ENCODE data around the gene KIAA2012.

Gene KIAA2012

DNA sequence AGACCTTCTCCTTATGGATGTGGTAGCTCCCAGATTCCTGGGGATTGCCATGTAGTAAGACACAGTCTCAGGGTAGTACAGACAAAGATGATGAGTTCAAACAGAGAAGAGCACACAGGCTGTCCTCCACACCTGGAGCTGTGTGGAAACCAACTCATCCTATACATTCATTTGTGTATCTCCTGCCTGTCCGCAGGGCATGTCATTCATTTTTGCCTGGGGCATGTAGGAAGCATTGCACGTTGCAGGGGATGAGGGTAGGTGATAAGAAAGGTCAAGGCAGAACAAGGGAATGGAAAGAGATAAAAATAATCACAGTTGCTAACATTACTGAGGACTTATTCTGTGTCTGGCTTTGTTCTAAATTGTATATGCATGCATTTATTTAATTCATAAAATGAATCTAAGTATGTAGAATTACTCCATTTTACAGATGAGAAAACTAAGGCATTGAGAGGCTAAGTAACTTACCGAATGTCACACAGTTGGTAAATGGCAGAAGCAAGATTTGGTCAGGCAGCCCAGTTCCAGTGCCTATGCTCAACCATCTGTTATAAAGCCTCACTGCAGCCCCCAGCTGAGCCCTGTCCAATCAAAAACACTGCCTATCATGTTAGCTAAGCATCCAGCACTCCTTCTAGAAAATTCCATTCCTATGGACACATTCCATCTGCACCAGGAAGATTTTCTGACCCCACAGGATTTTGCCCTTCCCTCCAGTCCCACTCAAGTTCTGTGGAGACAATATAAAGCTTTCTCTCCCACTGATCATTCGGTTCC is 84.3 kb downstream of the KIAA2012 start:
- DNase-seq = no peak

DNA sequence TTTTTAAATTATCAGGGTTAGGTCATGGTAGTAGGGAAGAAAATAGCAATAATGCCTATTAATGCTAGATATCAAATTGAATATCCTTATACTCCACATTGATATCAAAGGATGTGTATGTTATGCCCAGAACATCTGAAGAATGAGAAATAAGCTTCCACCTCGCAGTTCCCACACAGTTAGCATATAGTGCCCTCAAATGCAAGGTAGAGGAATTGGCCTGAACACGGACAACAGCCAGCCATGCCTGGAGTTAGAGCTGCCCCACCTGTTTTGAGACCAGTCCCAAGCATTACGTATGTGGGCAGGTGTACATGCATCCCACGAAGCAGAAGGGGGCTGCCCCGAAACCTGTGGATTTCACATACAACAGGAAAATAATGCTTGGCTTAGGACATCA is 85.7 kb downstream of the KIAA2012 start:
- no peak for DNase-seq

DNA sequence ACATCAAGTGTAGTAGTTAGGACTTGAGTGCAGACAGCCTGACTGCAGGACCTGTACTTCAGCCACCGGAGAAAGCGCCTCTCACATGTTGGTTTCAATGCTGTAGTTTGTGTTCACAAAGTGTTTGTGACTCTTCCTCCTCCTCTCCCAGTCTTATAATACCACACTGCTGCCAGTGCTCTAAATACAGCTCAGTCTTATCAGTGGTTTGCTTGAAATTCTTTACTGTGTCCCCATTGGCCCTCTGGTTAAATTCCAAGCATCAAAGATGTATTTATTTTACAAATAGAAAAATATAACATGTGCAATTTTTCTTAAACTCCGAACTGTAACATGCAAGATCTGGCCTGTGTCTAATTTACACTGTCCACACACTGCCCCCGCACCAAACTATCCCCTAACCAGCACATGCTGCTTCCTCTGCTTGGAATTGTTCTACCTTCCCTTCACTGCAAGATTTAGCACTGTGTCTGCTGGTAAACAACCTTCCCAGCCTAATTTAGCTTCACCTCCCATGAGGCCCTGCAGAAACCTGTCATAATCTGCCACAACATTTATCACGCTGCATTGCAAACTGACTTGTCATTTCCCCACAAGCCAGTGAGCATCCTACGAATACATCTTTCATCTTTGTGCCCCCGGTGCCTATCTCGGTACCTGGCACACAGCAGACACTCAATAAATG is 88.2 kb downstream of the KIAA2012 start:
- no peak for DNase-seq

DNA sequence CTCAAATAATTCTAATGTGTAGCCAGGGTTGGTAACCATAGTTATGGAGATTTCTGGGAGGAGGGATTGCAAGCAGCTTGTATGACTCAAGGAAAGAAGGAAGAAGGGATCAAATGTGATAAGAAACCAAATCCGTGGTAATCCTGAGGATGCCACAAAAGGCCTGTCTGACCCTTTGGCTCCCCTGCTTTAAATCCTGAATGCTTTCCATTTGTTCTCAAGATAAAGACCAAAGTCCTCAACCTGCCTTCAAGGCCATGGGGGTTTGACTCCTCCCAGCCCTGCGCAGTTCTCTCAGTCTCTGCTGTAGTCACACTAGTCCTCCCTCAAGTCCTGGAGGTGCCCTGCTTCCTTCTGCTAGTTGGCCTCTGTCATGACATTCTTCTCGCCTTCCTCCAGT is 91.4 kb downstream of the KIAA2012 start:
- DNase-seq = no peak

DNA sequence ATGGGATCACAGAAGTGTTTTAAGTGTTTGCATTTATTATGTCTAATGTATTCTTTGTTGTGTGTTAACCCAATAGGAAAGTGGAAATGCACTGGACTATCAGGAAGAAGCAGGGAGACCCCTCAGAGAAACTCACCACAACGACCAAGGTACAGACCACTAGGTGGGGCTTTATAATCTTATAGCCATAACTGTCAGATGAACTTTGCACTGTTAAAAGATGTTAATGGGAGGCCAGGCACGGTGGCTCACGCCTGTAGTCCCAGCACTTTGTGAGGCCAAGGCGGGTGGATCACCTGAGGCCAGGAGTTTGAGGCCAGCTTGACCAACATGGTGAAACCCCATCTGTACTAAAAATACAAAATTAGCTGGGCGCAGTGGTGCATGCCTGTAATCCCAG is 92.2 kb downstream of the KIAA2012 start:
- no peak for DNase-seq

DNA sequence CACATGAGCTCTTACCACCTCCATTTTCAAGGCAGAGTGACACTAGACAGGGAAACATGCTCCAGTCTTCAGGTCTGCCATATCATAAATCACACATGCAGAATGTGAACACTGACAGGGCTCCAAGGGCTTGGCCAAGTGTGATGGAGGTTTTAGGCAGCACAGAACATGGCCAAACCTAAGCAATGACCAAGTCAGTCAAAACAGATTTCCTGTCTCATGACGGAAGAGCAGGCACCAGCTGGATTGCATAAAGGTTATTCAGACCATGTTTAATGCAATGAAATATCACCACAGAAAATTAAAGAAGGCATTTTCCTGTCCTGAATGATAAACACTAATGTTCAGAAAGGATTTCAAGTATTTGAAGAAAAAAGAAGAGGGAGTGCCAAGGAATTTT is 92.9 kb downstream of the KIAA2012 start:
- no peak for DNase-seq

DNA sequence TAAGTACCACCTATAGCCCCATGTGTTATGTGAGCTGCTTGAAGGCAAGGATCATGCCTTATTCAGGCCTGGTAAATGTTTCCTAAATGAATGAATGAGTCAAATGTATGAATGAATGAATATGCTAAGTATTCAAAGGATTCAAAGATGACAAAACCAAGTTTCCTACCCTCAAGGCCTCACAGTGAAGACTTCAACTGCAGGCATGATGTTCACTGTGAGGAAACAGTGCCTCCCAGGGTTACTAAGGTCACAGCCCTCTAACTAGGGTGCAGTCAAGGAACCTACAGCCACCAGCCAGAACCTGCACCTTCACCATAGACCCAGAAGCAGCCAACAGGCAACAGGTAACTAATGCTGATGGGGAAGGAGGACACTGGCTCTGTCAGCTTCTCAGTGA is 96.1 kb downstream of the KIAA2012 start:
- DNase-seq = no peak

DNA sequence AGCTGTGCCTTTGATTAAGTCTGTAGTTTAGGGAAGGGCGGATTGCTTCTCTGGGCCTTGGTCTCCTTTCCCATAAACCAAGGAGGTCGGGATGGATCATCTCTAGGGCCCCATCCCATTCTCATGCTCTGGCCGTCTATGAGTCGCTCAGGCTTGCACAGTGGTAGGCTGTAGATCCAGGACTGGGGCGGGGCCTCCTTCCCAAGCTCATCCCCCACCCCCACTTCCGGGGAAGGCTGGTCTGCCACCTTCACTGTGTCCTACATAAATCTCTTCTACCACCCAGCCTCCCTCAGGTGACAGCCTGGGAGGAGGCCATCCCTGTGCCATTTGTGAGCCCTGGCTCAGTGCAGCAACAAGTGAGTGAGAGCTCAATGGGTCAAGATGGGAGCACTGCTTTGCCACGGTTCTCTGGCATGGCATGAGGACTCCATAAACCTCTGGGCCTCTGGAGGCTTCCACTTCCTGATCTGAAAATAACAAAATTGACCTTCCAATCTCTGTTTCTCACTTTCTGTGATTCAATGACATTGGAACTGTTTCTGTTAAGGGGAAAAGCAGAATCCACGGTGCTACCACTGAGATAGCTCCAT is 96.9 kb downstream of the KIAA2012 start:
- DNase-seq = no peak

DNA sequence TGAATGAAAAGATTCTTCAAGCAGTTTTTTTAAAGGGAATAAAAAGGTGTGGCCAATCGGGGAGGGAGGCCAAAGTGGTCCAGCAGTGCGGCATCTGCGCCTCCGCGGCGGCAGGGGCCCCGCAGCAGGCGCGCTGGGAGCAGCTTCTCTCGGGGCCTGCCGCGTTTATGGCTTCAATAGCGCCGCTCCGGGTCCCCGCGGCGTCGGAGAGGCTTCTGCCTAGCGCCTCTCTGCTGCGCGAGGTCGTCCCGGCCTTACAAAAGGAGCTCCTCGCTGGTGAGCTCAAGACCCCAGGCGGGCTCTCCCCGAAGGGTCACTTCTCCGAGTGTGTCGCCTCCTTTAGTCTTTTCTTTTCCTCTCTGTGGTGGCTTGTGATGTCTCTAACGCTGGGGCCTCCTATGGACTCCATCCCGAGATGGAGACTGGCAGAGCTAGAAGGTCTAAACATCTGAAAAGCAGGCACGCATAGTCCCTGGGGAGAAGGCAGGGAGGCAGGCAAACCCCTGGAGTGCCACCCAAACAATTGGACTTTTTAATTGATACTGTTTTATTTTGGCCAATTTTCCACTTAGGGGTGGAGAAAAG is 98.3 kb downstream of the KIAA2012 start:
- no peak for DNase-seq

DNA sequence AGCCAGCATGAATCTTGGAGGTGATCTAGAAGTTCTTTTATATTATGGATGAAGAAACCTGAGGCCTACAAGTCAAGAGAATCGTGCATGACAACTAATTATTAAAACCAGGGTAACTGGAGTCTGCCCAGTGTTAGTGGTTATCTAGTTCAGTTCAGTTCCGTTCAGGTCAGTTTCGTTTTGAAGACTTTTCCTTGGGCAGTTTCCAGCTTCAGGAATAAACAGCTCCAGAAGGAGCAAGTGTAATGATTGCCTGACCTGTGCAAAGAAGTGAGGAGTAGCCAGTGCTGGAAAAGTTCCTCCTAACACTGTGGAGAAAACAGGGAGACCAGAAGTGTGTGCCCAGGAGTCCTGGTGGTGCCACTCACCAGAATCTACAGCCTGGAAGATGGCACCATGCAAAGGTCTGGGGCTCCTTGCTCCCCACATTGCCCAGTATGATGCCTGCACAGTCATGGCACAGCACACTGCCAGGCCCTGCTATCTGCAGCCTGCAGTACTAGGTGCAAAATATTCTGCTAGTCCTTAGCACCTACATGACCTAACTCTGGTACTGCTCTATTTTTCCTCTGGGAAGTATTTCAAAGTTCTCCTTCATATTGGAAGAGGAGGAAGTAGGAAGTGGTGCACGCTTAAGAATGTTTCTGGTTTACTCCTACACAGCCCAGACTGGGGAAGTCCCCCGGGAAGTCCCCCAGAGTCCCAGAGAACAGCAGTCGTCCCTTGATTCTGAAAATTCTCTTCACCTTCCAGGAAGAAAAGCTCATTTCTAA is 99.6 kb downstream of the KIAA2012 start:
- DNase-seq = no peak

DNA sequence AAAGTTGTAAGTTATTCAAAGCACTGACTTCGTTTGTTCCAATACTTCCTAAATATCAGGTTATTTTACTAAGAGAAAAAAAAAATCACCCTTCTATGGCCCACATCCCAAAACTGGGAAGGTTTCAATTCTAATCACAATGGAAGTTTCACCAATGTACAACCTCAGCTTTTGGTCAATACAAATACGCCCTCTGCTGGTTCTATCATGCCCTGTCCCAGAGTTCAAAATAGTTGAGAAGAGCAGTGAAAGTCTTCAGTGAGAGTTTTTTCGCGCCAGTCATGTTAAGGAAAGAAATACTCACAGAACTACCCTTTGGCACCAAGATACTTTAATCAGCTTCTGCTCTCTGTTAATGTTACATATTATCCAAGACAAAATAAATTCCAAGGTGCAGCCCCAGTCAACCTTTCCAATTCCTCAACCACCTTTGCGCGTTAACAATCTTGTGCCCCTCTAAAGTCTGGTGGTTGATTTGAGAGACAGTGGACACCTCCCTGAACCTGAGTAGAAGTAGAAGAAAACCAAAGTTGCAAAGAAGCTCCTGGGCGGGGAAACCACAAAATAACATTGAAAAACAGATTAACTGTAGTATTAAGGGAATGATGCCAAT is 105.4 kb downstream of the KIAA2012 start:
- DNase-seq = peak in 1 of 2 experiments; percentile 11

DNA sequence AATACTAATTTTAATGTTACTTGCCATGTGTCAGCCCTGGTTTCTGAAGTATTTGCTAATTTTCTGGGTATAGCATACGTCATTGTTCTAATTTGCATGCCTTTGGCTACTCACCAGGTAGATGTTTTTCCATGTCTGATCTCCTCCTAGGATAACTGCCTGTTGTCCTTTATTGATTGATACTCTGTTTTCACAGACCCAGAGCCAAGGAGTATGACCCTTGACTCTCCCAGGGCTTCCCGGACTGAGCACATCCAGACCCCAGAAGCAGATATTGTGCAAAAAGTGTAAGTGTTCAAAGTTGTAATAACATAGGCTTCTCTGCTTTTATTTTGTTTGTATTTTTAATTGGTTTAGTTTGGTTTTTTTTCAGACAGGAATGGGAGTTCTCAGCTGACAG is 111.5 kb downstream of the KIAA2012 start:
- DNase-seq = no peak

DNA sequence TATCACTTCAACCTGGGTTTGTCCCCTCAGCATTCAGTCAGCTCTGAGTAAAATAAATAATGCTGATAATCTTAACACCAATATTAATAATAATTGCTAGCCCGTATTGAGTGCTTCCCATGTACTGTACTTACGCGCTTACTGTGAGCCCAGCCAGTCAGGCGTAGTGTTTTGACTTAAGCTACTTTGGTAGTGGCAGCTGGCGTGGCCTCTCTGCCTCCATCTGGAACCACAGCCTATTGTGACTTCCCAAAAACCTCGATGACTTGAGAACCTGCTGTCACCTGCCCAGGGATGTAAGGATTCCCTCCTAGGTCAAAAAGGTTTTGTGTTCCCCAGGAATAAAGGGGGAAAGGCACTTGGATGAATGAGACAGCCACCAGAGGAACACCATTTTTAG is 112.1 kb downstream of the KIAA2012 start:
- no peak for DNase-seq

DNA sequence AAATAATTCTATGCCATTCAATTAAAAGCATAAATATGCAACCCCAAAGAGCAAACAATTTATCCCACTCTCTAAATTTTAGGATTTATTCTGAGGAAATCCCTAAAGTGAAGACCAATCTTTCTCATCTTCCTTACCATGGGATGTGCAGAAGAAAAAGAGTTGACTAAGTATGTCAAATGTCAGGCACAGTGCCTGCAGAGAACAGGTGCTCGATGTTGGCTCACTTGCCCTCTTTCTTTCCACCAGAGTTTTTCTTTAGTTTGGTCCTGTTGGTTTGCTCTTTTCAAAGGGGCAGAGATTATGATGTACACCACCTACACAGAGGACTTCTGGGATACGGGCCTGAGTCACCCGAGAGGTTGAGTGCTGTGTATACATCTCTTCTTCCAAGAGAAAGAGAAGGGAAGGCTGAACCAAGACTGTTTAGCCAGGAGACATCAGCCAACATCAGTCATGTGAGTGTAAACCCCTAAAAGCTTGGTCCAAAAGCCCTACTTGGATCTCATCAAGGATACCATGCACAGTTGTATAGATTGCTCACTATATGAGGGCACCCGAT is 113.7 kb downstream of the KIAA2012 start:
- DNase-seq = no peak

DNA sequence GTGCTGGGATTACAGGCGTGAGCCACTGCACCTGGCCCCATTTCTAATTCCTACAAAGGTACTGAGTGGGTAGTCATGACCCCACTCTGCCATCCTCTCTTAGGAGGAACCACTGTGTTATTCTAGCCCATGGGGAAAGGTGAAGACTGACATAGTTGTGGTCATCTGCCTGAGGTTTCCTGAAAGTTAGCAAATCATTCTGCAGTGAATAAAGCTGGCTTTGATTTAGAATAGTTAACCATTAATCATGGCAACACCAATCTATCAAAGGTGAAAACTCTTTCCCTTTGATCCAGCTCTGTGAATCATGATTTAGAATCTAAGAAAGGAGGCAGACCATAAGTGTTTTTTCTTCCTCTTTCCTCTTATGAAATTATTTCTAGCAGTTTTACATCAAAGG is 114.5 kb downstream of the KIAA2012 start:
- DNase-seq = no peak

DNA sequence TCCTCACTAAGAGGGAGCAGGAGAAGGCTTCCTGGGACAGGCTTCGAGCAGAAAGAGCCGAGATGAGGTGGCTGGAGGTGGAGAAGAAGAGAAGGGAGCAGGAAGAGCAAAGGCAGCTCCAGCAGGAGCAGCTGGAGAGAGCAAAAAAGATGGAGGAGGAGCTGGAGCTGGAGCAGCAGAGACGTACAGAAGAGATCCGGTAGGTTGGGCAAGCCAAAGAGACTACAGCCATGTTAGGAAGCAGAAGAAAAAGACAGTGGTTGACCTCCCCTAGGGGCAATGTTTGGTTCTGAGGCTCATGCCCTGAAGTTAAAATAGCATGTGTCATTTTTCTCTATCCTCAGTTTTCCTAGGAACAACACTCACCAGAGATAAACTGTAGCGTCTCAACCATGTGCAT is 120.2 kb downstream of the KIAA2012 start:
- no peak for DNase-seq

DNA sequence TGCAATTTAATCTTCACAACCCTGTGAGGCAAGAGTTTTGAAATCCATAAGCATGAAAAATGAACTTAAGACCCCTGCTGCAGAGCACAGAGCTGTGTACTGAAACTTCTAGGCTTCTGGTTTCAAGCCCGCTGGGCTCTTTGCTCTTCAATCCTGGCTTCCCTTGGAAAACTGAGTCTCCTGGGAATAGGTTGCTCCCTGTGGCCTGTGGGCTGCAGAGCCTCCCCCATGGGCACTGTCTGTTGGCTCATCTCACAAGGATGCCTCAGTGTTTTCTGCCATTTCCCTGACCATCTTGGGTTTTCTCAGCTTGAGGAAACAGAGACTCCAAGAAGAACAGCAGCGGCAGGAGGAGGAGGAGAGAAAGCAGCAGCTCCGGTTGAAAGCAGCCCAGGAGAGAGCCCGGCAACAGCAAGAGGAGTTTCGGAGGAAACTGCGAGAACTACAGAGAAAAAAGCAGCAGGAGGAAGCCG is 120.9 kb downstream of the KIAA2012 start:
- DNase-seq = no peak

DNA sequence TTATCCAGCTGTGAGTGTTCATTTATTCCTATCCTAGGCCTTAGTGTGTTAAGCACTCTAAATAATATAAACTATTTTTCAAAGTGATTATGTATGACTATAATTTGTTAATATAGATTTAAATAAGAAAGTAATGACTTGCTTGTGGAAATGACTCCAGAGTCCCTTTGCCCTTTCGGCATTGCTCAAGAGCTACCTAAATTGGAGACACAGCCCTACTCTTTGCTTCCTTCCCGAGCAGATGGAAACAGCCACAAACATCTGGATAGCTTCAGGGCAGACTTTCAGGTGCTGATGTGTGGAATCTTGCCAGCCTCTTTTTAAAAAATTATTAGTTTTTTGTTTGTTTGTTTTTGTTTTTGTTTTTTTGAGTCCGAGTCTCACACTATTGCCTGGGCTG is 121.4 kb downstream of the KIAA2012 start:
- DNase-seq = no peak

DNA sequence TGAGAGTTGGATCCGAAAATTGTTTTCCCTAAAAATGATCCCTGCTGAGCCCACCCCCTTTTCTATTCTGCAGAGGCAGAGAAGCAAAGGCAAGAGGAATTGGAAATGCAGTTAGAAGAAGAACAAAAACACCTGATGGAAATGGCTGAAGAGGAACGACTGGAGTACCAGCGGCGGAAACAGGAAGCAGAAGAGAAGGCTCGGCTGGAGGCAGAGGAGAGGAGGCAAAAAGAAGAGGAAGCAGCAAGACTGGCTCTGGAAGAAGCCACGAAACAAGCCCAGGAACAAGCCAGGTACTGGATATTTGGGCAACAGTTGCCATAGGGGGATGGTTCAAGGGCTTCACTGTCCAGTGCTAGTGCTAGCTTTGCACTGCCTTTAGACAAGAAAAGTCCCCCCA is 123.7 kb downstream of the KIAA2012 start:
- DNase-seq = no peak

DNA sequence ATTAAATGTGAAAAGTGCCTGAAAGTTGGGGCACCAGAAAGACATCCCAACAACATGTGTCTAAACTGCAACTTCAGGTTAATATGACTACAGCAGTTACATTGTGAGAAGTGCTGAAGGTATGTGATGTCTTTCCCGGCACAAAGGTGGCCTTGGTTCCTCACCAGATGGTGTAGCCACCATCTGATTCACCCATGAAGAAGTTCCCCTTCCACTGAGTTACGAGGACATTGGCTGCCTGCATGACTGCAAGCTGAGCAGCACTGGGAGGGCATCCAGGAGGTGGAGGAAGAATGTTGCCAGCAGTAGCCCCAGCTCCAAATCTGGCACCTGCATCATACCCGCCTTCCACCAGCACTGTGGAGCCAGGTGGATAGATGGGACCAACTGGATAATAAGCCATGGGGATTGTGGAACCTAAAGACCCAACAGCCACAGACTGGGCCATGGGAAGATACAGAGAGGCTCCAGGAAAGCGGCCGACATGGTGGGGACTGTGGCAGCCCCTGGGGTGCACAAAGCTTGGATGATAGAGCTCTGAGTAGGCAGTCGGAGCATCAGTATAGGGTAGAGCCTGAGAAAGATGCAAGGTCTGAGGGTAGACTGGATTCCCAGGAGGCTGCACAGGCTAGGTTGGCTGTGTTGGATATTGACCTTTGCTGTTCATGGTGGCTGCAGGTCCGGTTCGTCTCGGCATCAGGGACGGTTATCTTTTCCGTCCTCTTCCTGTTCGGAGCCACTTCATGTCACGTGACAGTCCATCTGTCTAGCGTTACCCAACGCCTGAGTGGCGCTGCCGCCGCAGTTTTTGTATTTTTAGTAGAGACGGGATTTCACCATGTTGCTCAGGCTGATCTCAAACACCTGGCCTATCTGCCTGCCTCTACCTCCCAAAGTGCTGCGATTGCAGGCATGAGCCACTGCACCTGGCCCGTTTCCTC is 128.4 kb downstream of the KIAA2012 start:
- DNase-seq = no peak

DNA sequence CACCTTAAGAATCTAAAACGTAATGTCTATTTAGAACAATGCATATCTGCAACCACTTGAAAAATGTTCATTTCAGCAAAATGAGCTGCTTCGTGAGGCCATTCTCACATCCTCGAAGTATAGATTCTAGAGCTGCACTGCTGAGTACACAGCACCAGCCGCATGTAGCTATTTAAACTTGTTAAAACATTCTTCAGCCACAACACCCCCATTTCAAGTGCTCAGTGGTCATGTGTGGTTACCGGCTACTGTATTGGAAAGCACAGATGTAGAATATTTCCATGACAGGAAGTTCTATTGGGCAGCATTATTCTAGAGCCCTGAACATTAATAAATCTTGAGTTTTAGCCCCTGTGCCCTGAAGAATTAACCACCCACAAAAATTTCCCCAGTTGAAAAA is 130.3 kb downstream of the KIAA2012 start:
- no peak for DNase-seq

All from NCI-H187 (cell line).